ENCODE results near the gene CXorf65.

Gene CXorf65

DNA sequence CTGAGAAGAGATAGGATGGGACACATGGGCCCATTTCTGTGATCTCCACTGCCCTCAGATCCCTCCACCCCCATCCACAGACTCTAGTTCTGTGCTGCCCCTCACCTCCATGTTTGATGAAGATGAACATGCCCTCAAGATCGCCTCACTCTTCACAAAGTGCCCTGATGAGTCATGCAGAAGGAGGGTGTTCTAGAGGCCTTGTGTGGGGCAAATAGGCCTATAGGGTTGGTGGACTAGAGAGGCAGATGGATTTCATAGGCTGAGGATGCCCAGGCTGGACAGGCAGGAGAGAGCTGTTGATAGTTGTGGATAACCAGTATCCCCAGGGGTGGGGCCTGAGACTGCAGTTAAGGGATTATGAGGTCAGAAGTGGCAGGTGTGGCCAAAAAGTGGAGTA lies at the start of gene CXorf65:
TSS of gene CXorf65 (minus strand) at position 314 of the 400 bp plus-strand sequence. CDS start at position 130, 184 bp downstream.
- DNase-seq, result no peak

DNA sequence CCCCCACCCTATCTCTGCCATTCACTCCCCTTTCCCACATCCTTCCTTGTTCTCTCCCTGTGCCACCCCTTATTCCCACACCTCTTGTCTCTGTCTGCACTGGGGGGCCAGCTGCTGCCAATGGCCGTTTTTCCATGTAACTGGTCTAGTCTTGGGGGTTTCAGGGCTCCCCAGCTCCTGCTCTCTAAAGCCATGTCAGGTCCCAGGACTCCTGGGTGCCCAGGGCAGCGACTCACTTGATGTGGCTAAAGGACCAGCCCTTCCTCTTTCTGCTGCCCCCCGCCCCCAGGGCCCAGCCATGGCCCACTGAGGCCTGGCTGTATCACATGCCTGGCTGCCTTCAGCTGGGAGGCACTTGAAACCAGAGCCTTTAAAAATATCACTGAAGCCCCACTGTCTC lies 48.1 kb upstream of the CXorf65 start:
- no peak for DNase-seq

DNA sequence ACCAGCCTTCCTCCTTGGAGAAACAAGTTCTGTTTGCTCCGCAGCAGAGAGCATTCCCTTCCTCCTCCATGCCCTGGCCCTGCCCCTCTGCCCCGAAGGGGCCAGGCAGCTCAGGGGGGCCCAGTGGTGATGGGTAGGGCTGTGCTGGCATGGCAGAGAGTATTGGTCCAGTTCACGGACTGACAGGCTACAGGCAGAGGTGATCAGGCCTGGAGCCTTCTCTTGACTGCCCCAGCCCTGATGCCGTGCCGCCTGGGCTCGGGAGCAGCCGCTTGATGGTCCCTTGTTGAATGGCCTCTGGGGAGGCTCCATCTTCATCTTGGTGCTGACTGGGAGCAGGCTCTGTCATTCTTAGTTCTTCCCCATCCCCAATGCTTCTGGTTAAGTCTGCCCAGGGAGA lies 47.7 kb upstream of the CXorf65 start:
- no peak for DNase-seq

DNA sequence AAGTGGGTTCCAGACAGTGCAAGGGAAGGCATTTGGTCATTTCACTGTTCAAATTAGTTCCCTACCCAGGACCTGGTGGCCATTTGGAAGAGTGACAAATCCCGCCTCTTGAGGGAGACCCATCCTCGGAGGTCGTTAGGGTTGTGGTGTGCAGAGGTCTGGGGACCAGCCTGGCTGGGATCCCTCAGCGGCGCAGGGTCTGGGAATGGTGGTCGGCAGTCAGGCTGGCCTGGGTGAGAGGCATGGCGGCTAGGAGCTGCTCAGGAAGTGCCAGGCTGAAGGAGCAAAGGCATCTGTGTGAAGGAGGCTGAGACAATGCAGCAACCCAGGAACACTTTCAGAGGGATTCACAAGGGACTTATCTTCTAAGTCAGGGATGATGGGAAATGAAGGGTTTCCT lies 44.8 kb upstream of the CXorf65 start:
- DNase-seq, result no peak

DNA sequence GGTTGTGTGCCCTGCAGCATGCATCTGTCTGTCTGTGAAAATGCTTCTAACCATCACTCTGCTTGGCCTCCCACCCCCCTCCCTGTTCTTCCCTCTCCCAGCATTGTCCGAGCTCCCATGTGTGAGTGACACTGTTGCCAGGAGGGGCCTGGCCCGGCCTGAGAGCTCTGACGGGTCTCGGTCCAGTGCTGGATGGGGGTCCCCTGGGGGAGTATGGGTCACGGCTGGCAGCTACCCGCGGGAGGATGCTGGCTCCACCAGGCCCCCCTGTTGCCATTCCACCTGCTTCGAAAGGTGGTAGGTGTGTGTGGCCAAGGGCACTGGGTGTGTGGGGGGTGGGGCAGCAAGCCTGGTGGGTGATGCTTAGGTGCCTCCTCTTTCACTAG lies 41.7 kb upstream of the CXorf65 start:
- no peak for DNase-seq

DNA sequence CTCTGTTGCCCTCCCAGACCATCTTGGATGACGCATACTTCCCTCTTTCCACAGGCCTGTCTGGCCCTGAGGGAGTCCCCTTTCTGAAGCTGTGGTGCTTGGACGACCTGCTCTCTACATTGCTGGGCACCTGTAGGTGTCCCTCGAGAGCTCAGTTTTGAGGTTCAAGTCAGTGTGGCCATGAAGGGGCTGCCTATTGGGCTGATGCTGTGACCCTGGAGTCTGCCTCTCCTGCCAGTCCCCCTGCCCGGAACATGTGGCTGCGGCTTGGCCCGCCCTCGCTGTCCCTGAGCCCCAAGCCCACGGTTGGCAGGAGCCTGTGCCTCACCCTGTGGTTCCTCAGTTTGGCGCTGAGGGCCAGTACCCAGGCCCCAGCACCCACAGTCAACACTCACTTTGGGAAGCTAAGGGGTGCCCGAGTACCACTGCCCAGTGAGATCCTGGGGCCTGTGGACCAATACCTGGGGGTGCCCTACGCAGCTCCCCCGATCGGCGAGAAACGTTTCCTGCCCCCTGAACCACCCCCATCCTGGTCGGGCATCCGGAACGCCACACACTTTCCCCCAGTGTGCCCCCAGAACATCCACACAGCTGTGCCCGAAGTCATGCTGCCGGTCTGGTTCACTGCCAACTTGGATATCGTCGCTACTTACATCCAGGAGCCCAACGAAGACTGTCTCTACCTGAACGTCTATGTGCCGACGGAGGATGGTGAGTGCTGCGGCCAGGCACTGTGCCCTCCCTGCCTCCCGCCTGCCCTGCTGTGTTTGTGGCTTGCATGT lies 41.1 kb upstream of the CXorf65 start:
- DNase-seq, result no peak

DNA sequence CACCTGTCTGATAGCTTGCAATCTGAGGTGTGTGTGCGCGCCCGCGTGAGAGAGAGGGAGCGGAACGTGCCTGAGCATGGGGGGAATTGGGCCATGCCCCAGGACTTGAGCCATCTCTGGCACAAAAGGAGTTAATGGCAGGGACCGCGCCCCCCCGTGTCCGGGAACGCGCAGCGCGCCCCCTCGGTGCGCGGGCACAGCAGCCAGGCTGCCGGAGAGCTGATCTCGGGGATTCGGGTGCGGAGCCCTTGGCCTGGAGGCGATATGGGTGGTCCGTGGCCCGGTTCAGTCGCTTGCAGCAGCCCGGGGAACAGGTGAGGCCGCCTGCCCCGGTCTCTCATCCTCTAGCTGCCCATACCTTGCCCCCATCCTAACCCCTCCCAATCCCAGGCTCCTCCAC lies 38.1 kb upstream of the CXorf65 start, which contains the start of gene NLGN3:
TSS of gene NLGN3 (plus strand) at position 191 of the 400 bp plus-strand sequence. CDS start 2,909 bp downstream, outside the sequence.
- peak; percentile 44 for DNase-seq

DNA sequence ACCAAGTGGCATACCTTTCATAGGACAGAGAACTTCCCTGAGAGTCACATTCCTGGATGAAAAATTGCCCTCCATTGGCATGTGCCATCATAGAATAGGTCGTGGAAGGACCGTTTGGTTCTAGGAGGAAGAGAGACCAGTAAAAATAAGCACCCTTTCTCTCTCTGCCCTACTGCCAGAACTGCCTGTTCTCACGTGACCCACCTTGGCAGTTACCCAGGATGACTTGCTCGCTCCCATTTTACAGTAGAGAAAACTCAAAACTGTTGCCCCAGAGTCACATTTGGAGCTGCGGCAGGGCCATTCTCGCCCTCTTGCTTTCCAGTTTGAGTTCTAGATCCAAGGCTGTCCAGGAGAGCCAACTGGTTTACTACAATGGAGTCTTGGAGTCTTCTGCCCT lies 37.0 kb upstream of the CXorf65 start:
- no peak for DNase-seq

DNA sequence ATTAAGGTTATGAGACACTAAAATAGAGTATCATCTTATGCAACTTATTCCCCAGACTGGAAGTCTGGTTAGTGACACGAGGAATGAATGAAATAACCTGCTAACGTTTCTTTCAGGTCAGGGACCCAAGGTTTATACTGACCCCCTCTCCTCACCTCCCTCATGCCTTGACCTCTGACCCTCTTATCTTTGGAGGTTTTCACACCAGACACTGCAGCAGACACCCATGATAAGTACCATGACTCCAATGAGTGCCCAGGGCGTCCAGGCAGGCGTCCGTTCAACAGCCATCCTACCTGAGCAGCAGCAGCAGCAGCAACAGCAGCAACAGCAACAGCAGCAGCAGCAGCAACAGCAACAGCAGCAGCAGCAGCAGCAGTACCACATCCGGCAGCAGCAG lies 33.9 kb upstream of the CXorf65 start:
- no peak for DNase-seq

DNA sequence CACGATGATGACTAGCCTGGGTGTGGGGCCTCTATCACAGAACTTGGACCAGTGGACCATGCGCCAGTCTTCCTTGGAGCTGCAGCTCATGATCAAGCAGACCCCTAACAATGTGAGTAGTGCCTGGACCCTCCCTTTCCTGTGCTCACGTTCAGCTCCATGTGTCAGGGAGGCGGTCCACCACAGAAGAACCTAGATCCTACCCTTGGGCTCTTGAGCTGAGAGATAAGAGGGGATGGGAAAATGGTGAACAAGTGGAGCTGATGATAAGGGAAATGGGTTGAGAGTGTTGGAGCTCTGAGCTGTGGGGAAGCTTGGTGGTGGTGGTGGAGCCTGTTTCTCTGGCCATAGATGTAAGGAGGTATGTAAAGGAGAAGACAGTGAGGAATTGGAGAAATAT lies 25.0 kb upstream of the CXorf65 start:
- no peak for DNase-seq

DNA sequence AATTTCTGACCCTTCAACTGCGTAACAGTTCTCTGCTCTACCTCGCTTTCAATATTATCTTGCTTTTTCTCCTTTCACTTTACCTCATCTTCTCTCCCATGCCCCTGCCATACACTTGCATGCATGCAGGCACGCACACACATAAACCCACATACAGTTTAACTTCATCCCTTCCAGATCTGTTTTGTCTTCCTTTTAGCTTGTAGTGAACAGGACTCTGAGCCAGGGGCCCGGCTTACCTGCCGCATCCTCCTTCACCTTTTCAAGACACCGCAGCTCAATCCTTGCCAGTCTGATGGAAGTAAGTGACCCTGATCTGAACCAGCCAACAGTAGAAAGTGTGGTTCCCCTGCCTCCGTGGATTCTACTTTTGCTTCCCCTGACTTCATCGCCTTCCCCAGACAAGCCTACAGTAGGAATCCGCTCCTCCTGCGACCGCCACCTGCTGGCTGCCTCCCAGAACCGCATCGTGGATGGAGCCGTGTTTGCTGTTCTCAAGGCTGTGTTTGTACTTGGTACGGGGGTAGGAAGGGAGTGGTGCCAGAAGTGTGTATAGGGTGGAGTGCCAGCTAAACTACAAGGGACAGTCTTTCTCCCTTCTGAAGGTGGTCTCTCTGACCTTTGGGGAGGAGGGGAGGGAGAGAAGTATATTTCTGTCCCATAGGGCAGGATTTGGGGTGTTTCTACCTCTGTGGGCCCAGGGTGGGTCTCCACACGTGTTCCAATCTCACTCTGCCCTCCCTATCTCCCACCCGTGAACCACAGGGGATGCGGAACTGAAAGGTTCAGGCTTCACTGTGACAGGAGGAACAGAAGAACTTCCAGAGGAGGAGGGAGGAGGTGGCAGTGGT lies 22.6 kb upstream of the CXorf65 start:
- peak; percentile 69 for DNase-seq

DNA sequence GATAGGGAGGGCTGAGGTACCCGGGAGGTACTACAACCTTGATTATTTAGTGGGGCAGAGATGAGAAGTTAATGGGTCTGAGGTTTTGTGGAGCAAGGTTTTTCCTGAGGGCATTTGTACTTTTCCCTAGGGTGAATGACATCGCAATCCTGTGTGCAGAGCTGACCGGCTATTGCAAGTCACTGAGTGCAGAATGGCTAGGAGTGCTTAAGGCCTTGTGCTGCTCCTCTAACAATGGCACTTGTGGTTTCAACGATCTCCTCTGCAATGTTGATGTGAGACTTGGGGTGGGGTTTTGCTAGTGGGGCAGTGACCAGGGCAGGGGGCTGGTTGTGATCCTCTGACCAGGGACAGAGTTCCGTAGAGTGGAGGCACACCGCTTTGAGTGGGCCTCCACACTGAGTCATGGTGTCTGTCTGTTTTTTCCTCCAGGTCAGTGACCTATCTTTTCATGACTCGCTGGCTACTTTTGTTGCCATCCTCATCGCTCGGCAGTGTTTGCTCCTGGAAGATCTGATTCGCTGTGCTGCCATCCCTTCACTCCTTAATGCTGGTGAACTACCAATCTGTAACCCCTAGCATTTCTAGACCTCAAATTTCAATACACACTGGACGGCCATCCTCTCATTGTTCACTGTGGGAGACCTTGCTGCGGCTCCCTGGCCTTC lies 21.8 kb upstream of the CXorf65 start:
- DNase-seq, result no peak

DNA sequence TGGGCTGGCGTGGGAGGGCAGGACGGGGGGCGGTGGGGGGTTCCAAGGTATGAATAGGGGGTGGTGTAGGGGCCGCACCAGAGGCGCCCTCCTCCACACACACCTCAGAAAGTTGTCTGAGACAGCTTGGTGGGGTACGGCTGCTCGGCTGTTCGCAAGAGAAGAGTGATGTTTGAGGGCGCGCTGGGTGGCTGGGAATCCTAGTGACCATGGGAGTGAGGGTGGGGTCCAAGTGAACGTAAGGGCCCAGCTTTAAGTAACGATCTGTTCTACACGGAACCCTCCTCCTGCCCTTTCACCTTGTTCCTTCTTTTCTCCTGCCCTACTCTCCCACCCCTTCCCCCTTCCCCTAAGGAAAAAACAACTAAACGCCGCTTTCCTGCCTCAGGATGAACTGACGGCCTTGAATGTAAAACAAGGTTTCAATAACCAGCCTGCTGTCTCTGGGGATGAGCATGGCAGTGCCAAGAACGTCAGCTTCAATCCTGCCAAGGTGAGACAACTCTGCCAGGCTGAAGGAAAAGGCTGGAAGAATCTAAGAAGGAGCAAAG lies 12.5 kb upstream of the CXorf65 start:
- DNase-seq, result no peak

DNA sequence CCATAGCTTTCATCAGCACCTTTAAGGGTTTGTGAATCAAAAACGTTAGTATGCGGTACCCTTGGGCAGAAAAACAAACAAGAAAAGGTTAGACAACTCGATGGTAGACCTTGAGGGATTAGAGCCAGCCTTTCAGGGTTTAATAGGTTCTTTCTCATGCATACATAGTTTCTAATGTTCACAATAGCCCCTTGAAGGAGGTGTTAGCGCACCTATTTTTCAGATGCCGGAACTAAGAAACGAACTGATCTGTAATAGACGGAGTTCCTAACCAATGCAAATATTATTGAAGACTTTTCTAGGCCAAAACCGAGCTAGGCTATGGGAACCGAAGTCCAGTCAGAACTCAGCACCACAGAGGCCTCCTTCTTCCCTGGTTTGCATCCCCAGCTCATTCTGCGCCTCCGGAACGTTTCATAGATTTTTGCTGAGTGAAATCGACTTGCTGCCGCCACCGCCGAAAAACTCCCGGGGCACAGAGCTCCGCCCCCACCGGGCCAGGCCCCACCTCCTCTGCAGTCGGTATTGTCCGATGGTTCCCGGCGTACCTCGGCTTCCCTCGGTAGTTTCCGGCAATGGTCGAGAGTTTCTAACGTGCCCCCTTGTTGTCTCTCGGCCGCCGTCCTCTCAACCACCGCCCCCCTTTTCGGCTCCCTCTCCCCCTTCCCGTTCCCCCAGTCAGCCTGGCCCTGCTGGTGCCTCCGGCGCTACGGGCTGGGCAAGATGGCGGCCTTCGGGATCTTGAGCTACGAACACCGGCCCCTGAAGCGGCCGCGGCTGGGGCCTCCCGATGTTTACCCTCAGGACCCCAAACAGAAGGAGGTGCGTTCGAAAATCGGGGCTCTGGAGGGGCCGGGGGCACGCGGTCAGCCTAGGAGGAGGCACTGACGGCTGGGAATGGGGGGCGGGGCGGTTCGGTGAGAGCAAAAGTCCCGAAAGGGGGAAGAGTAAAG lies 11.8 kb upstream of the CXorf65 start, which contains the start of gene MED12:
TSS of gene MED12 (plus strand) at position 565 of the 953 bp plus-strand sequence. CDS start at position 724, 159 bp downstream.
- DNase-seq, result peak; percentile 94

DNA sequence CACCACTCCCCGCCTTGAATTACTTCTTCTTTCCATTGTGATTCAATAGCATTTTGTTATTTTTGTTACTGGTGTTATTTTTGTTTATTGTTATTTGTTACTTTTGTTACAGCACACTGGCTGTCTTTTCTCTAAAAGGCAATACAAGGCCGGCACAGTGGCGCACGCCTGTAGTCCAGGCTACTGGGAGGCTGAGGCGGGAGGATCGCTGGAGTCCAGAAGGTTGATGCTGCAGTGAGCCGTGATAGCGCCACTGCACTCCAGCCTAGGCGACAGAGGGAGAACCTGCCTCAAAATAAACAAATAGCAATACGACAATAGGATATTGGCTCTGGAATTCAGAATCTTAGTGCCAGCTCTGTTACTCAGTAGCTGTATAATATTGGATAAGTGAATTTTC lies 10.8 kb upstream of the CXorf65 start:
- DNase-seq, result no peak

DNA sequence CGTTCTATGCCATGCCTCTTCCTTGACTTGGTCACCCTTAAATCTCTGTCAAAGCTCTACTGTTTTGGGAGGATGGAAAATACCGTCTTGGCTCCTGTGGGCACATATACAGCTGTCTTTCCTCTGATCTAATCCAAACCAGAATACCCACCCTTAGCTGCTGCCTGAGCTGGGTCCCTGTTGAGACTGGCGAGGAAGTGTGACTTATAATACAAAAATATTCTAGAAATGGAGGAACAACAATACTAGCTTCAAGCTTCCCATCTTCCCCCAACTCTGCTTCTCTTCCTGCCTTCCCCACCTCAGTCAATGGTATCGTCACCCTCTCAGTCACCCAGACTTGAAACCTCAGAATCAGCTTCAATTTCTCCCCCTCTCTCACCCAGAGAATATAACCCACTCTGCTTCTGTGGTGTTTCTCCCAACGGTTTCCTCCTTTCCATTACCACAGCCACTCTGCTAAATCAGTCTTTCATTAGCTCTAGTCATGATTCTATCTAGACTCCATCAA lies 5.4 kb upstream of the CXorf65 start:
- no peak for DNase-seq

DNA sequence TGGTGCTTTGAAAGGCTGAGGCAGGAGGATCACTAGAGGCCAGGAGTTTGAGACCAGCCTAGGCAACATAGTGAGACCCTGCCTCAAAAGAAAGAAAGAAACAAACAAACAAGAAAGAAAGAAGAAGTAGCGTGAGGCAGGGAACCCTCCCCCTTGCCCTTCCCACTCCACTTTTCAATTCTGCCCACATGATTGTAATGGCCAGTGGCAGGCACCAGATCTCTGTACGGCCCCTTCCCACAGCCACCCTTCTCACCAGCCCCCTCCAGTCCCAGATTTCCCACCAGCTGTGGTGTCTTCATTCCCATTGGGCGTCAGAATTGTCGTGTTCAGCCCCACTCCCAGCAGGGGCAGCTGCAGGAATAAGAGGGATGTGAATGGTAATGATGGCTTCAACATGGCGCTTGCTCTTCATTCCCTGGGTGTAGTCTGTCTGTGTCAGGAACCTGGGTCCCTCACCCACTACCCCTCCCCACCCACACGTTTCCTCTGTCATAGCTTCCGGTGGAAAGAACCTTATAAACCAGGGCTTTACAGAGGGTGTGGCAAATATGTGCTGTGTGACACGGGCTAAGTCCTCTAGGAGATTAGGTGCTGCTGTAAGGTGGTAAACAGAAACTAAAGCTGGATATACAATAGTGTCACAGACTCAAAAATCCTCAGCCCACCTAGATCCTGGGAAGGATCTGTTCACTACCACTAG lies 4.8 kb upstream of the CXorf65 start, which contains the start of gene IL2RG:
TSS of gene IL2RG (minus strand) at position 437 of the 703 bp plus-strand sequence. CDS start at position 399, 38 bp downstream.
- no peak for DNase-seq

DNA sequence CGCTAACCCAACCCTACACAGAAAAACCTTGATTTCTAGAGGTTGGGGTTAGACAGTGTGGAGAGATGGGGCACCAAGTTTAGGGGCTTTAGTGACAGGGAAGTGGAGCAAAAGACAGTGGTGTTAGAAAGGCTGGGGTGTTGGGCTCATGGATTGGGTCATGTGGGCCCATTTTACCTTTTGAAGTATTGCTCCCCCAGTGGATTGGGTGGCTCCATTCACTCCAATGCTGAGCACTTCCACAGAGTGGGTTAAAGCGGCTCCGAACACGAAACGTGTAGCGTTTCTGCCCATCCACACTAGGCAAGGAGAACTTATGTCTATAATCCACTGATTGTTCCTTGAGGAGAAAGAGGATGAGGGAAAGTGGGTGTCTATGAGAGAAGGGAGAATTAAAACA lies 2.5 kb upstream of the CXorf65 start:
- DNase-seq, result no peak

DNA sequence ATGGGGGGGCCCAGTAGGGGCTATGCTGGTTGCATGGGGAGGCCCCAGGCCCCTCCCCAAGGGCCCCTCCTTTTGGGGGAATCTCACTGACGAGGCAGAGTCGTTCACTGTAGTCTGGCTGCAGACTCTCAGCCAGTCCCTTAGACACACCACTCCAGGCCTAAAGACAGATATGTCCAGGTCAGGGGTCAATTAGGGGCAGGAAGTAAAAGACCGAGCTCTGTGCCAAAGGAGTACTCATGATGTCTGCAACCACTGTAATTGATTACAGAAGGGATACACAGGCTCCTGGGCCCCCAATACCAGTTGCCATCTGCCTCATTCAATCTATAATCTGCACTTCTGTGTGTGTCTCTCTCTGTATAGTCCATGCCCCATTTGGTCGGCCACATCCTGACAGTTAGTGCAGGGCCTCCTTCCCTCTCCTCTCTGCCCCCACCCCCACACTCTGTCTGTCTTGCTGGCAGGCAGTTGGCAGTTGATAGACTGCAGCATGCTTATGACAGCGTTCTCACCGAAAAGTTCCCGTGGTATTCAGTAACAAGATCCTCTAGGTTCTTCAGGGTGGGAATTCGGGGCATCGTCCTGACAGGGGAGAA lies 1.3 kb upstream of the CXorf65 start:
- DNase-seq, result no peak

DNA sequence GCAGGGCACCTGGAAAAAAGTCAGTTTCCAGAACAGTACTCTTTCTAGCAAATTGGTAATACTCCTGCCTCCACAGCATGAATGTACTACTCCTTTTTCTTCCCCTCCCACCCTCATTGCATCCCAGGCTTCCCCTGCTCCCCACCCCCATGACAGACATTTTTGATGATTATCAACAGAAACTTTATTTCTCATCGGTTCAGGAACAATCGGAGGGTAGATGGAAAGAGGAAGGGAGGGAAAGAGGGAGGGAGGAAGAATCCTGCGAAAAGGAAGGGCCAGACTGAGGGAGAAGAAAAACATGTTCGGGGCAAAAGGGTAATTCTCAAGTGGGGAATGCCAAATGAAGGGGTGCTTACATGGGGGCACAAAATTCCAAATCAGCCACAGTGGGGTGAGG lies 705 bp upstream of the CXorf65 start:
- DNase-seq, result no peak
